Kasumi-1 (cell line): Measurements from ENCODE around the gene CDKN1A.

Source experiments
- DNase-seq, 2 experiments: peaks; one replicate each; lab custom pipeline; 2025; lab: John Stamatoyannopoulos, UW

CDKN1A gene

GRCh38 chr6:36655085-36655724 is 23.3 kb upstream of the CDKN1A start:
- DNase-seq, result no peak

- DNase-seq, result no peak
These were observed 22.1 kb upstream of the CDKN1A start for GRCh38 chr6:36656441-36656840.

GRCh38 chr6:36657271-36657670 is 21.2 kb upstream of the CDKN1A start:
- no peak for DNase-seq

- DNase-seq, result no peak
These were observed 20.5 kb upstream of the CDKN1A start for GRCh38 chr6:36657942-36658544.

GRCh38 chr6:36659271-36659670 is 19.2 kb upstream of the CDKN1A start:
- DNase-seq, result no peak

- no peak for DNase-seq
These were observed 17.6 kb upstream of the CDKN1A start for GRCh38 chr6:36660771-36661471.

- DNase-seq, result no peak
These were observed 16.1 kb upstream of the CDKN1A start for GRCh38 chr6:36662380-36662779.

- DNase-seq, result no peak
These were observed 15.7 kb upstream of the CDKN1A start for GRCh38 chr6:36662827-36663256.

- no peak for DNase-seq
These were observed 14.7 kb upstream of the CDKN1A start for GRCh38 chr6:36663504-36664446.

- no peak for DNase-seq
These were observed 13.3 kb upstream of the CDKN1A start for GRCh38 chr6:36665180-36665579.

- DNase-seq, result no peak
These were observed 12.2 kb upstream of the CDKN1A start for GRCh38 chr6:36666287-36666686.

- no peak for DNase-seq
These were observed 11.5 kb upstream of the CDKN1A start for GRCh38 chr6:36666826-36667591.

GRCh38 chr6:36668591-36668990 is 9.9 kb upstream of the CDKN1A start:
- no peak for DNase-seq

- no peak for DNase-seq
These were observed 9.5 kb upstream of the CDKN1A start for GRCh38 chr6:36669002-36669401.

GRCh38 chr6:36670271-36670670 is 8.2 kb upstream of the CDKN1A start:
- no peak for DNase-seq

GRCh38 chr6:36671687-36672375 is 6.7 kb upstream of the CDKN1A start:
- no peak for DNase-seq

- DNase-seq, result no peak
These were observed 4.6 kb upstream of the CDKN1A start for GRCh38 chr6:36673882-36674281.

GRCh38 chr6:36674942-36675341 is 3.6 kb upstream of the CDKN1A start:
- DNase-seq, result no peak

- no peak for DNase-seq
These were observed 2.1 kb upstream of the CDKN1A start for GRCh38 chr6:36676141-36677058.
